ENCODE results near the gene NPTN. TPM values are rescaled to one million over a fixed set of nuclear protein-coding genes. Genes with fewer than 3 reads are reported as not detected.
"Not testable (repeated sequence)": the region's sequence is repeated elsewhere in the genome, so short reads cannot be mapped to it uniquely, and the experiment has no call there.

NPTN gene
- total RNA-seq, 1 donor from 2014 or later = 102 TPM

GRCh38 chr15:73567020-73567419, 66.2 kb downstream of the NPTN start:
- H3K4me3 Mint-ChIP-seq = no peak overlapping the region
- H3K36me3 Mint-ChIP-seq = peaks cover 24% of the 10 kb centered on the region
- no peaks in the 10 kb centered on the region for H3K4me1 Mint-ChIP-seq
- TF ChIP-seq CTCF (IDR thresholded peaks at IDR 0.05; ENCODE audit: unreplicated experiment) = no peak
- no peaks in the 10 kb centered on the region for H3K27me3 Mint-ChIP-seq (ENCODE audit: low read depth)
- no peak overlapping the region for H3K27ac Mint-ChIP-seq
- no peaks in the 10 kb centered on the region for H3K9me3 Mint-ChIP-seq
- DNase-seq (ENCODE audit: low spot score in 2 of 2, unreplicated experiment in 2 of 2) = no peak

GRCh38 chr15:73564255-73564654, 68.9 kb downstream of the NPTN start:
- peaks cover 1% of the 10 kb centered on the region for H3K4me1 Mint-ChIP-seq
- no peak for TF ChIP-seq CTCF (IDR thresholded peaks at IDR 0.05; ENCODE audit: unreplicated experiment)
- no peak overlapping the region for H3K27ac Mint-ChIP-seq
- no peak overlapping the region for H3K4me3 Mint-ChIP-seq
- no peak for DNase-seq (ENCODE audit: low spot score in 2 of 2, unreplicated experiment in 2 of 2)
- H3K9me3 Mint-ChIP-seq = no peaks in the 10 kb centered on the region
- peaks cover 13% of the 10 kb centered on the region for H3K36me3 Mint-ChIP-seq
- no peaks in the 10 kb centered on the region for H3K27me3 Mint-ChIP-seq (ENCODE audit: low read depth)

GRCh38 chr15:73560501-73561117, 72.6 kb downstream of the NPTN start:
- H3K4me1 Mint-ChIP-seq = peaks cover 1% of the 10 kb centered on the region
- DNase-seq (ENCODE audit: low spot score in 2 of 2, unreplicated experiment in 2 of 2) = no peak
- H3K36me3 Mint-ChIP-seq = peaks cover 14% of the 10 kb centered on the region
- H3K27ac Mint-ChIP-seq = no peak overlapping the region
- no peak overlapping the region for H3K4me3 Mint-ChIP-seq
- H3K27me3 Mint-ChIP-seq (ENCODE audit: low read depth) = no peaks in the 10 kb centered on the region
- no peaks in the 10 kb centered on the region for H3K9me3 Mint-ChIP-seq
- TF ChIP-seq CTCF (IDR thresholded peaks at IDR 0.05; ENCODE audit: unreplicated experiment) = peak; percentile 62

GRCh38 chr15:73558529-73558928, 74.7 kb downstream of the NPTN start:
- H3K27me3 Mint-ChIP-seq (ENCODE audit: low read depth) = no peaks in the 10 kb centered on the region
- no peak for TF ChIP-seq CTCF (IDR thresholded peaks at IDR 0.05; ENCODE audit: unreplicated experiment)
- peaks cover 1% of the 10 kb centered on the region for H3K4me1 Mint-ChIP-seq
- no peak overlapping the region for H3K27ac Mint-ChIP-seq
- H3K36me3 Mint-ChIP-seq = peaks cover 16% of the 10 kb centered on the region
- no peaks in the 10 kb centered on the region for H3K9me3 Mint-ChIP-seq
- DNase-seq (ENCODE audit: low spot score in 2 of 2, unreplicated experiment in 2 of 2) = no peak
- H3K4me3 Mint-ChIP-seq = no peak overlapping the region

- no peaks in the 10 kb centered on the region for H3K27me3 Mint-ChIP-seq (ENCODE audit: low read depth)
- TF ChIP-seq CTCF (IDR thresholded peaks at IDR 0.05; ENCODE audit: unreplicated experiment) = no peak
- no peak overlapping the region for H3K27ac Mint-ChIP-seq
- no peak overlapping the region for H3K4me3 Mint-ChIP-seq
- H3K4me1 Mint-ChIP-seq = no peaks in the 10 kb centered on the region
- H3K36me3 Mint-ChIP-seq = peaks cover 7% of the 10 kb centered on the region
- no peaks in the 10 kb centered on the region for H3K9me3 Mint-ChIP-seq
- no peak for DNase-seq (ENCODE audit: low spot score in 2 of 2, unreplicated experiment in 2 of 2)
Observed at GRCh38 chr15:73555080-73555479, 78.1 kb downstream of the NPTN start.

- TF ChIP-seq CTCF (IDR thresholded peaks at IDR 0.05; ENCODE audit: unreplicated experiment) = no peak
- no peak overlapping the region for H3K27ac Mint-ChIP-seq
- no peak for DNase-seq (ENCODE audit: low spot score in 2 of 2, unreplicated experiment in 2 of 2)
- H3K9me3 Mint-ChIP-seq = no peaks in the 10 kb centered on the region
- H3K36me3 Mint-ChIP-seq = no peaks in the 10 kb centered on the region
- H3K4me3 Mint-ChIP-seq = no peak overlapping the region
- no peaks in the 10 kb centered on the region for H3K27me3 Mint-ChIP-seq (ENCODE audit: low read depth)
- no peaks in the 10 kb centered on the region for H3K4me1 Mint-ChIP-seq
Observed at GRCh38 chr15:73550190-73550589, 83.0 kb downstream of the NPTN start.

GRCh38 chr15:73548925-73549324, 84.3 kb downstream of the NPTN start:
- not testable (repeated sequence) for H3K27ac Mint-ChIP-seq; H3K4me3 Mint-ChIP-seq; H3K4me1 Mint-ChIP-seq; H3K9me3 Mint-ChIP-seq; H3K36me3 Mint-ChIP-seq; DNase-seq (ENCODE audit: low spot score in 2 of 2, unreplicated experiment in 2 of 2); H3K27me3 Mint-ChIP-seq (ENCODE audit: low read depth)
